Right atrium auricular region (tissue), 2 donors: Measurements from ENCODE around the gene ZNF138. TPM values are rescaled to one million over a fixed set of nuclear protein-coding genes. Genes with fewer than 3 reads are reported as not detected.
"Not testable (repeated sequence)": the region's sequence is repeated elsewhere in the genome, so short reads cannot be mapped to it uniquely, and the experiment has no call there.

Source experiments
- DNase-seq: peaks from one replicate; pipeline ENCODE4 v3.0.0-alpha.2; 2019; ENCODE audit warnings: low spot score
- H3K27ac ChIP-seq, 2 donors: fragments of 200-600 bp; sonication (generic); 1 replicate in 1 of 2; 2 replicates in 1 of 2; pipeline ENCODE4 v1.5.1; 2016 to 2019
- H3K27me3 ChIP-seq, 2 donors: fragments of 200-600 bp; sonication (generic); one replicate each; pipeline versions ENCODE4 v1.5.1 to v1.6.0; 2017 to 2019
- H3K36me3 ChIP-seq: fragments of 200-600 bp; sonication (generic); one replicate; pipeline ENCODE4 v1.5.1; 2016
- H3K4me1 ChIP-seq, 2 donors: fragments of 200-600 bp; sonication (generic); one replicate each; pipeline versions ENCODE4 v1.5.1 to v1.6.0; 2017 to 2019
- H3K4me3 ChIP-seq, 2 donors: fragments of 200-600 bp; sonication (generic); 1 replicate in 1 of 2; 2 replicates in 1 of 2; pipeline ENCODE4 v1.5.1; 2017 to 2019; ENCODE audit warnings: mild to moderate bottlenecking in 1 of 2, moderate library complexity in 1 of 2
- H3K9me3 ChIP-seq, 2 donors: fragments of 200-600 bp; sonication (generic); one replicate each; pipeline ENCODE4 v1.5.1; 2019
- CTCF ChIP-seq, 2 donors: fragments of 200-600 bp; sonication (generic); IDR thresholded peaks; one replicate each; pipeline ENCODE4 v1.5.1; 2019; ENCODE audit warnings: antibody characterized with exemption in 2 of 2
- total RNA-seq, 2 donors: library from RNA; depleted of rRNA; stranded (reverse); fragments of >200 nt; gene quantifications; one replicate each; pipeline ENCODE4 v1.1.0, GENCODE V29; 2016

The ZNF138 gene
- total RNA-seq, 2 donors from 2014 or later: 3.1 to 7.6 TPM

DNA sequence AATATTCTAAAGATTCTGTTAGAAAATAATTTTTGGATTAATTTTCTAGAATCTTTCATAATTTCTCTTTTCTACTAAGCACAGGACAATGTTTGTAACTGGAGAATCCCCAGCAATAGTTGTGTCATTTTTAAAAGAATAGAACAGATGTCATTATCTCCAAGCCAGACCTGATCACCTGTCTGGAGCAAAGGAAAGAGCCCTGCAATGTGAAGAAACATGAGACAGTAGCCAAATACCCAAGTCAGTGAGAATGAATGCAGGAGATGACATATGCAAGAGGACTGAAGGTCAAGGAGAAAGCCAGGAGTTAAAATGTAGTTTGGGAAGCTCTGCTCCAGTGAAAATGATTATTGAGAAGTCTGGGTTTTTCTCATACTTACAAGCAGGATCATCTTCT is 25.4 kb upstream of the ZNF138 start:
- no peaks in the 10 kb centered on the region for H3K4me1 ChIP-seq
- no peaks in the 10 kb centered on the region for H3K36me3 ChIP-seq
- TF ChIP-seq CTCF (IDR thresholded peaks at IDR 0.05): no peak
- no peaks in the 10 kb centered on the region for H3K9me3 ChIP-seq
- no peak for DNase-seq
- no peak overlapping the region for H3K27ac ChIP-seq
- H3K4me3 ChIP-seq: no peak overlapping the region
- H3K27me3 ChIP-seq: no peaks in the 10 kb centered on the region

GRCh38 chr7:64774204-64774842 is 19.9 kb upstream of the ZNF138 start:
- TF ChIP-seq CTCF (IDR thresholded peaks at IDR 0.05): no peak
- no peaks in the 10 kb centered on the region for H3K36me3 ChIP-seq

DNA sequence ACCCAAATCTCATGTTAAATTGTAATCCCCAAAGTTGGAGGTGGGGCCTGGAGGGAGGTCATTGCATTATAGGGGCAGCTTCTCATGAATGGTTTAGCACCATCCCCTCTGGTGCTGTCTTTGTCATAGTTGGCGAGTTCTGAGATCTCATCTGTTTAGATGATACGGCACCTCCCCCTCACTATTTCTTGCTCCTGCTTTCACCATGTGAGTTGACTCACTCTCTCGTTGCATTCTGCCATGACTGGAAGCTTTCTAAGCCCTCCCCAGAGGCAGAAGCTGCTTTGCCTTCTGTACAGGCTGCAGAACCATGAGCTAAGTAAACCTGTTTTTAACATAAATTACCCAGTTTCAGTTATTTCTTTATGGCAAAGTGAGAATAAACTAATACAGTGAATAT is 18.9 kb upstream of the ZNF138 start:
- no peak for TF ChIP-seq CTCF (IDR thresholded peaks at IDR 0.05)
- Histone ChIP-seq H3K36me3 (no peaks in the 10 kb centered on the region), H3K27me3 (no peaks in the 10 kb centered on the region), H3K9me3 (no peaks in the 10 kb centered on the region), H3K27ac (no peak overlapping the region), H3K4me1 (no peaks in the 10 kb centered on the region), H3K4me3 (no peak overlapping the region)
- DNase-seq: no peak

More at GRCh38 chr7:64774204-64774842, 19.9 kb upstream of the ZNF138 start:
- Histone ChIP-seq H3K4me1 (no peaks in the 10 kb centered on the region), H3K27me3 (no peaks in the 10 kb centered on the region), H3K4me3 (no peak overlapping the region), H3K9me3 (no peaks in the 10 kb centered on the region), H3K27ac (no peak overlapping the region)
- DNase-seq: no peak

DNA sequence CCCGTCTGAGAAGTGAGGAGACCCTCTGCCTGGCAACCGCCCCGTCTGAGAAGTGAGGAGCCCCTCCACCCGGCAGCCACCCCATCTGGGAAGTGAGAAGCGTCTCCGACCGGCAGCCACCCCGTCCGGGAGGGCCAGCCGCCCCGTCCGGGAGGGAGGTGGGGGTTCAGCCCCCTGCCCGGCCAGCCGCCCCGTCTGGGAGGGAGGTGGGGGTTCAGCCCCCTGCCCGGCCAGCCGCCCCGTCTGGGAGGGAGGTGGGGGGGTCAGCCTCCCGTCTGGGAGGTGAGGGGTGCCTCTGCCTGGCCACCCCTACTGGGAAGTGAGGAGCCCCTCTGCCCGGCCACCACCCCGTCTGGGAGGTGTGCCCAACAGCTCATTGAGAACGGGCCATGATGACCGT is 9.4 kb upstream of the ZNF138 start:
- not testable (repeated sequence) for H3K4me1 ChIP-seq, H3K9me3 ChIP-seq, H3K27me3 ChIP-seq, H3K27ac ChIP-seq, H3K4me3 ChIP-seq, H3K36me3 ChIP-seq, DNase-seq

- DNase-seq: no peak
- no peaks in the 10 kb centered on the region for H3K4me1 ChIP-seq
- H3K27ac ChIP-seq: no peak overlapping the region
- no peak for TF ChIP-seq CTCF (IDR thresholded peaks at IDR 0.05)
- no peaks in the 10 kb centered on the region for H3K27me3 ChIP-seq
- H3K9me3 ChIP-seq: no peaks in the 10 kb centered on the region
- H3K36me3 ChIP-seq: no peaks in the 10 kb centered on the region
- H3K4me3 ChIP-seq: no peak overlapping the region
These were observed 6.9 kb upstream of the ZNF138 start for GRCh38 chr7:64787295-64787694.

DNA sequence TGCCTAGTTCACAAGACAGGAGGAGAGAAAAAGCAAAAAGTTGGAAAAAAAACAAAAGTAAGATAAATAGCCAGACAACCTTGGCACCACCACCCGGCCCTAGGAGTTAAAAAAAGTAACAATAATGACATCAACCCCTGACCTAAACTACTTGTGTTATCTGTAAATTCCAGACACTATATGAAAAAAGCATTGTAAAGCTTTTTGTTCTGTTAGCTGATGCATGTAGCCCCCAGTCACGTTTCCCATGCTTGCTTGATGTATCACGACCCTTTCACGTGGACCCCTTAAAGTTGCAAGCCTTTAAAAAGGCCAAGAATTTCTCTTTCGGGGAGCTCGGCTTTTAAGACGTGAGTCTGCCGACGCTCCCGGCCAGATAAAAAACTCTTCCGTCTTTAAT is 5.0 kb upstream of the ZNF138 start:
- not testable (repeated sequence) for H3K9me3 ChIP-seq, H3K4me3 ChIP-seq, H3K36me3 ChIP-seq, H3K27me3 ChIP-seq, DNase-seq, H3K4me1 ChIP-seq, H3K27ac ChIP-seq

DNA sequence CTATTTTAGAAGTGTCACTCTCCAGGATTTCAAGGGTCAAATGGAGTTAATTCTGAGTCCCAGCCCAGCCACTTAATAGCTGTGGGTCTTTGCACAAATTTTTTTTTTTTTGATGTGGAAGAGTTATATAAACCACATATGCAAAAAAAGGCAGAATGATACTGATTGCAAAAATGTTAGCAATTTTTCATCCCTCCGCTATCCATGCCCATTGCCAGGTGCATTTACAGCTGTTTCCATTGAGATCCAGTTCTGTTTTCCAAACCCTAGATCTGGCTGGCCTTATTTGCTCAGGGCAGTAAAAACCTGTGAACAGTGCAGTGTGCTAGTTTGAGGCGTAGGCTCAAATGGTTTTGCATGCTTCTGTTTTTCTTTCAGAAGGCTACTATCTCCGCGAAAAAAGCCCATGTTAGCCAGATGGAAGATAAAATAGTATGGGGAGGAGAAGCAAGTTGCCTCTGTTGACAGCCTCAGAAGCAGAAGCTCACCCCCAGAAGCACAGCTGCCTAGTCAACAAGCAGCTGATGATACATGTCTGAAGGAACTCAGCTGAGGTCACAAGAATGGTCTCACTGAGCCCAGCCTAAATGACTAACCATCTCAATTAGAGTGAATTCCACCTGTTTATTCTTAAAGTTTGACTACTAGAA is 997 bp upstream of the ZNF138 start:
- Histone ChIP-seq H3K4me3 (no peak overlapping the region), H3K36me3 (no peaks in the 10 kb centered on the region), H3K9me3 (no peaks in the 10 kb centered on the region), H3K27me3 (no peaks in the 10 kb centered on the region), H3K27ac (no peak overlapping the region), H3K4me1 (peaks cover 0 to 15% of the 10 kb centered on the region in 2 donors)
- DNase-seq: no peak
- TF ChIP-seq CTCF (IDR thresholded peaks at IDR 0.05): no peak
